WI38 (cell line): ENCODE data around the gene CALN1.

Experiments used
- H3K4me3 ChIP-seq: 2 replicates; pipeline ENCODE4 v1.5.1; 2011; ENCODE audit warnings: low read depth, mild to moderate bottlenecking, control low read depth, low read length
- CTCF ChIP-seq: IDR thresholded peaks from 2 replicates; pipeline ENCODE4 v1.5.1; 2012; ENCODE audit warnings: low read depth, mild to moderate bottlenecking, control low read depth, low read length

CALN1 gene

GRCh38 chr7:71988201-71988600, 423.9 kb downstream of the CALN1 start:
- no peak for TF ChIP-seq CTCF
- H3K4me3 ChIP-seq = no peak overlapping the region

- no peak for TF ChIP-seq CTCF
- no peak overlapping the region for H3K4me3 ChIP-seq
Measured at GRCh38 chr7:71987200-71987767, 424.9 kb downstream of the CALN1 start.

GRCh38 chr7:71984348-71984747, 427.8 kb downstream of the CALN1 start:
- no peak overlapping the region for H3K4me3 ChIP-seq
- TF ChIP-seq CTCF = no peak

GRCh38 chr7:71982851-71983250, 429.3 kb downstream of the CALN1 start:
- no peak overlapping the region for H3K4me3 ChIP-seq
- no peak for TF ChIP-seq CTCF

- H3K4me3 ChIP-seq = no peak overlapping the region
- no peak for TF ChIP-seq CTCF
Measured at GRCh38 chr7:71976645-71977044, 435.5 kb downstream of the CALN1 start.

GRCh38 chr7:71974611-71975010, 437.5 kb downstream of the CALN1 start:
- no peak for TF ChIP-seq CTCF
- no peak overlapping the region for H3K4me3 ChIP-seq

GRCh38 chr7:71972534-71972933, 439.6 kb downstream of the CALN1 start:
- TF ChIP-seq CTCF = no peak
- H3K4me3 ChIP-seq = no peak overlapping the region
